NCI-H2029 treated with DMSO at 0.1 percent for 48 hours (cell line): Measurements from ENCODE around the gene MAP3K6.

ENCODE experiments used
- DNase-seq: peaks from one replicate; lab custom pipeline; 2025; lab: John Stamatoyannopoulos, UW

MAP3K6 gene

DNA sequence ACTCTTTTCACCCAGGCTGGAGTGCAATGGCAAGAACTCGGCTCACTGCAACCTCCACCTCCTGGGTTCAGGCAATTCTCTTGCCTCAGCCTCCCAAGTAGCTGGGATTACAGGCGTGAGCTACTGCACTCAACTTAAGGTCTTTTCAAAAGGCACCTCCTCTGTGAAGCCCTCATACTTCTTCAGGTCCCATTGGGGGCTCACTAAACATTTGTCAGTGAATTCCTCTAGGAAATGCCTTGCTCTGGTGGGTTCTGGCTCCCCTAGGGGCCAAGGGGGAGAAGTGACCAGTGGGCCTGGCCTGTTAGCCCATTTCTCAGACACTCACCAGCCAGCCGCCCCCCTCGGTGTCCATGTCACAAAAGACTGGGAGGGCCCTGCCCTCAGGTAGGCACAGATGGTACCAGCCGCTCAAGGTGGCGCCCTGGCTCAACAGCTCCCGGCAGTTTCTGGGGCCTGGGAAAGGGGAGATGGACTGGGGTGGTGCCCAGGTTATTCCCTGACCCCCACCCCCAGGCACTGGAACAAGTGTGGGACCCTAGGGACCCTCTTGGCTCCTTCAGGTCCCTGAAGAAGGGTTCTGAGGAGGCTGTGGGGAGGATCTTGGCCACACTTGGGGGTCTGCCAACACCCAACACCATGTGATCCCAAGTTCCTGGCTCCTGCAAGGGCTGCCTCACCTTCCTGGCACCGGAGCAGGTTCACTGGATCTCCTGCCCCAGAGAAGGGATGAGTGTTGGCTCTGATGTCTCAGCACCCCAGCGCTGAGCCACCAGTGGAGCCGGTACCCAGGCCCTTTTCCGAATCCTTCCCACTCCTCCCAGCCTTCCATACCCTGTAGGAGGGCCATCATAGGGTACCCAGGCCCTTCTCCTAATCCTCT is 6.3 kb upstream of the MAP3K6 start:
- no peak for DNase-seq

DNA sequence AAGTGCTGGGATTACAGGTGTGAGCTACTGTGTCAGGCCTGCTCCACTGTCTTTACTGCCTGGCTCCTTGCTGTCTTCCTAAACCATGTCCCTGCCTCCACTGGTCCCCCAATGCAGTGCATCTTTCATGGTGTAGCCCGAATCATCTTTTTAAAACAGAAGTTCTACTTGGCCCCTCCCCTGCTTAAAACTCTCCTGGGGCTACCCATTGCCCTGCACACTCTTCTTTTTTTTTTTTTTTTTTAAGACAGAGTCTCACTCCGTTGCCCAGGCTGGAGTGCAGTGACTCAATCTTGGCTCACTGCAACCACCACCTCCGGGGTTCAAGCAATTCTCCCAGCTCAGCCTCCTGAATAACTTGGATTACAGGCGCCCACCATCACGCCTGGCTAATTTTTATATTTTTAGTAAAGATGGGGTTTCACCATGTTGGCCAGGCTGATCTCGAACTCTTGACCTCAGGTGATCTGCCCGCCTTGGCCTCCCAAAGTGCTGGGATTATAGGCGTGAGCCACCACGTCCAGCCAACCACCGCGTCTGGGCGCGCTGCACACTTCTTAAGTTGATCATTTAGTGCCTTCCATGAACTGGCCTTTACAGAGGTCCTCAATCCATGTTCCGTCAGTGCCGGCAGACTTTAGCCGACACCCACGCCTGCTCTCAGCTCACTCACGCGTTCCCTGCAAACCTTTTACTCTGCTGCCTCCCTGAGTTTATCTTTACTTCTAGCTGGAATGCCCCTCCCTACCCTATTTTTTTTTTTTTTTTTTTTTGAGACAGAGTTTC is 5.5 kb upstream of the MAP3K6 start:
- DNase-seq = no peak

DNA sequence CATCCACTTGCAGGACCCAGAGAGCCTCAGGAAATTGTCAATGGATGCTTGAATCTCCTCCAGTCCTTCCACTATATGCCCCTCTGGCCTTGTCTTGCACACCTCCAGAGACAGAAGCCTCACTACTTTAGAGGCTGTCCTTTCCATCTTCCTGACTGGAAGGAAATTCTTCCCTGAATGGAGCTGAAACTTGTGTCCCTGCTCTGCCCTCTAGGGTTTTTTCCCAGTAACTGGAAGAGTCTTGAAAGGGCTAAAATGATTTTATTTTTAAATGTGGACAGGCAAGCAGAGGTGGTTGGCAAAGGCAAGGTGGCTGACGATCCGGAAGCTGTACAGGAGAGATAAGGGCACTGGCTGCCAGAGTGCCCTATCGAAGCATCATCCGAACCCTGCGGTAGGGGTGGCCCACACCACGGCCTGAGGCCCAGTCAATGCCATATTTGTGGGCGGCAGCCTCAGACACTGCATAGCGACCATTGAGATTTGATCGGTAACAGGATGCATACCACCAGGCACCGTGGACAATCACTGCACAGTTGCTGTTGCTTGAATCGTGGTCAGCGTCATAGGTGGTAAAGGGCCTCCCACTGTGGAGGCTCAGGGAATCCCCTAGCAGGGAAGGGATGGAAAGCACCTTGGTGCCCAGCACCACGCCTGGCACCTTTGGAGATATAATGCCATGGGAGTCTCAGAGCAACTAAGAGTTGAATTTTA is 2.3 kb upstream of the MAP3K6 start:
- DNase-seq = no peak

DNA sequence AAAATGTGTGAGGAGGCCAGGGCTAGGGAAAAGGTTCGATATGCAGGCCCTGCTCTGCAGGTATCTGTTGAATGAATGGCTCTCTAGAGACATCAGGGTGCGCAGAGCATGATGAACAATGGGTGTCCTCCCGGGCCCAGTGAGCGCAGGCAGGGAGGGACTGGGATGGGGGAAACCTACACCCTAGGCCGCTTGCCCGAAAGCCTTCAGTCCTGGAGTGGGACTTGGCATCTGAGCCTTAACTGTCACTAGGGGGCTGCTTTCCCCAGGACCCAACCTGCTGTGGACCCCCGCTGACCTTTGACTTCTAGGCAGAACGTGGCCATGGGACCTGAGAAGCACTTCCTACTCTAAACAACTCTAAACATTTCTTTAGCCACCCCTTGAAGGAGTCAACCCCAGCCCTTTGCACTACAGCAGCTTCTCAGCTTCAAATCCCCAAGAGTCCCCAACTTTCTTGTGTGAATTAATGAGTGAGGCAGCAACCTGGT is 444 bp upstream of the MAP3K6 start:
- DNase-seq = no peak

DNA sequence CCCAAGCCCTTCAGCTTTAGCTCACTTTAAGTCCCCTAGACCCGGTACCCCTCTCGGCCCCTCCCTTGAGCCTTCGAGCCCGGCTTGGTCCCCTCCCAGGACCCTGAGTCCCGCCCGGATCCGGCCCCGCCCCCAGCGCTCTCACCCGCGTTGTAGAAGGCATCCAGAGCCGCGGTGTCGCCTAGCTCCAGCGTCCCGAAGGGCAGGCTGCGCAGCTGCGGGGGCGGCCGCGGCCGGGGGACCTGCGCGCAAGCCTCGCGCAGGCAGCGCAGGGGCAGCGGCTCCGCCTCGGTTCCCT is 699 bp downstream of the MAP3K6 start:
- DNase-seq = no peak

DNA sequence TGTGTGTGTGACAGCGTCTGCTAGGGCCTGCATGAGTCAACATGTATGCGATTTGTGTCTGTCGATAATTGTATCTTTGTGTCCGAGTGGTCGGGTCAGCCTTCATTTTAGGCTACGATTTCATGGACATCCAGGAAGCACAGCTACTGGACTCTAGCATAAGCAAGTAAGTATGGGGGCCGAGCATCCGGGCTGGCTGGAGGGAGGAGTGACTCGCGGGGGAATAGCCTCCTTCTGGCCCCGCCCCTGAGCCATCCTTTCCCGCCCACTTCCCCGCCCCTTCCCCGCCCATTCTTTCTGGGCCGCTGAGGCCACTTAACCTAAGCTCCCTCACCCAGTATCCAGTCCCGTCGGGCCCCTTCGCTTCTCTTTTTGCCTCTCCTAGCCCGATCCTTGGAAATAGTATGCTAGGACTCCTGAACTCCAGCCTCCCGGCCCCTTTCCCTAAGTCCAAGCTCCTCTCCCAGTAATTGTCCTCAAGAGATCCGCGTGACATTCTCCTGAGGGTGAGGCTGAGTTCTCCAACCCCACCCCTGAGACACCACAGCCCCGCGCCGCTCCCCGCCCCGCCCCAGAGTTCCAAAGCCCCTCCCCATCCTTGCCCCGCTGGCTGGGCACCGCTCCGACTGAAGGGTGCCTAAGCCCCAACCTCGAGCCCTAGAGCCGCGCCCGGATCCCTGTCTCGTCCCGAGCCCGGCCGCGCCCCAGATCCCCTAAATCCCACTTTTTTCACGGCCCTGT is 1.2 kb downstream of the MAP3K6 start:
- peak; percentile 59 for DNase-seq

DNA sequence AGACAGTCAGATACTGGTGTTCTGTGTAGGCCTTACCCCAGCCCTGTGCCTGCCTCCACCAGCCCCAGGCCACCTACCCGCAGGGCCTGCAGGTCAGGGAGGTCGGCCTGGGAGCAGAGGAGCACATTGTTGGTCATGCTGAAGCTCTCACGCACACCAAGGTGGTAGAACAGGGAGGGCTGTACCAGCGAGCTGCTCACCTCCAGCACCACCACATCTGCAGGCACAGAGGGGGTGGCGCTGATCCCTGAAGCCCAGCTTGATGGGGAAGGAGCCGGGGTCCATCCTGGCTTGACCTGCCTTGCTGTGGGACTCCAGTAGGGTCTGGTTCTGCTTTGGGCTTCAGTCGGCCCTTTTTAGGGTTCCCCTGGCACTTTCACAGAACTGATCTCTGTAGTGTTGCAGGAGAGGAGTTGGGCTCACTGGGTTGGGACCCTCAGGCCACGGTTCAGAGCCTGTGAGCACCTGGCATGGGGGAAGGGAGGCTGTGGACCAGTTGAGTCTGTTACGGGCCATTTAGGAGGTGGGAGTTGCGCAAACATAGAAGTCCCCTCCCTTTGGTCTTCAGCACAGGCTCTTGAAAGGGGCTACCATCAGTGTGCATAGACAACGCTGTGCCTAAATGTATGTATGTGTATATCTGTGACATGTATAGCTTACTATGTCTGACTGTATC is 1.9 kb downstream of the MAP3K6 start:
- DNase-seq = no peak

DNA sequence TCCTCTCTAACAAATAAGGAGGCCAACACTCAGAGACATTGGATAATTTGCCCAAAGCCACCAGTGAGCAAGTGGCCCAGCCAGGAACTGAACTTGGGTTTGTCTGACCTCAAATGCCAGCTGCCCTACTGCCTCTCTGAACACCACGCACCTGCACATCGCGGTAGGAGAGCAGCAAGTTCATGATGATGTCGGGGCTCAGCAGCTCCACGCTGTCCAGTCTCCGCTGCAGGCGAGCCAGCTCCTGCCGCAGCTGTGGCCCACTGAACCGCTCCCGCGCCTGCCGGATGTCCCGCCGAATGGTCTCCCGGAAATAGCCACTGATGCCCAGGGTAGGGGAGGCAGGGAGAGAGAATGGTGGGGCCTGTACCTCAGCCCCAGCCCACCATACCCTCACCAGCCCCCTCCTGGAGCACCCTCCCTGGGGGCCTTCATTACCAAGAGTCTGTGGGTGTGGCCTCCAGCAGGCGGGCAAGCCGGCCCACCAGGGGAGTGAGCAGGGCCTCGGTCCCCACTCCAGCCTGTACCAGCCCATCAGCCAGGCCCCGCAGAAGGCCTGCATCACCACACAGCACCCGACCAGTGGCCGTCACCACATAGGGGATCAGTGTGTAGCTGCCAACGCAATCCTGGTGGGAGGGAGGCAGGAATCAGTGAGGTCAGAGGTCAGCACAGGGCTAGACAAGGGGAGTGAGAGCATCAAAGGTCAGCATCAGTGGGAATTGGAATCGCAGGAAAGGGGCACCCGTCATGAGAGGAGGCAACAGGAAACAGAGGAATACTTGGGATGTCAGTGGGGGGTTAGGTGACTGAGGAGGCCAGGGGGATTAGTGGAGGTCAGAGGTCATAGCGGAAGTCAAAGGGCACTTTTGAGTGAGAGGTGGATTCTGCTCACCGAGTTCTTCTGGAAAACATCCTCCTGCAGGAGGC is 2.7 kb downstream of the MAP3K6 start:
- no peak for DNase-seq

DNA sequence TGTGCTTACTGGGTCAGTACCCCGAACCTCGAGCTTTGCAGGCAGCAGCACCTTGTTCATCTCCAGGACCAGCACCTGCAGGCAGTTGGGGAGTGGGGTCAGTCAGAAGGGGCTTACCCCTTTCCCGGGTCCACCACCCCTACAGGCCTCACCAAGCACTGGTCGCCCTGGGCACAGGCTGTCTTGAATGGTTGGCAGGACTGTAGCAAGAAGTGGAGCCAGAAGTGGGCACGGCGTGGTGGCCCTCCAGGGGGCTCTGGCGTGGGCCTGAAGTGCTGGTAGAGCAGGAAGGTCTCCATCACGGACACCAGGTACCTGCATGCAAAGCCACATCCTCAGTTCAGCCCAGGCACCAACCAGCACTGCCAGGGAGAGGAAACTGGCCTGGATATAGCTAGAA is 5.2 kb downstream of the MAP3K6 start:
- no peak for DNase-seq

DNA sequence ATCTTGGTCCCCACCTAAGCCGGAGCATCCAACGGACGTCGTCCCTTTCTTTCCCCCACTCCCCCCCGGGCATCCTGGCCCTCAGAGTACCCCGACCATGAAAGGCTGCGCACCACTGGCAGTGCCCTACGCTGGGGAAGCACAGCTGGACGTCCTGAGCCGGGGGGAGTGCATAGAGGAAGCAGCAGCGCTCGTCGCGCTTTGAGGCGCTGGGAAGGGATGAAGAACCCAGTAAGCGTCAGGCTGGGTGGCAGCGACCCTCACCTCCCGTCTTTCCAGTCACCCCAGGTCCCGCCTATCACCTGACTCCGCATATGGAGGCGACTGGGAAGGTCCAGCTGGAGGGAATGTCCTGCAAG is 5.7 kb downstream of the MAP3K6 start:
- DNase-seq = no peak

DNA sequence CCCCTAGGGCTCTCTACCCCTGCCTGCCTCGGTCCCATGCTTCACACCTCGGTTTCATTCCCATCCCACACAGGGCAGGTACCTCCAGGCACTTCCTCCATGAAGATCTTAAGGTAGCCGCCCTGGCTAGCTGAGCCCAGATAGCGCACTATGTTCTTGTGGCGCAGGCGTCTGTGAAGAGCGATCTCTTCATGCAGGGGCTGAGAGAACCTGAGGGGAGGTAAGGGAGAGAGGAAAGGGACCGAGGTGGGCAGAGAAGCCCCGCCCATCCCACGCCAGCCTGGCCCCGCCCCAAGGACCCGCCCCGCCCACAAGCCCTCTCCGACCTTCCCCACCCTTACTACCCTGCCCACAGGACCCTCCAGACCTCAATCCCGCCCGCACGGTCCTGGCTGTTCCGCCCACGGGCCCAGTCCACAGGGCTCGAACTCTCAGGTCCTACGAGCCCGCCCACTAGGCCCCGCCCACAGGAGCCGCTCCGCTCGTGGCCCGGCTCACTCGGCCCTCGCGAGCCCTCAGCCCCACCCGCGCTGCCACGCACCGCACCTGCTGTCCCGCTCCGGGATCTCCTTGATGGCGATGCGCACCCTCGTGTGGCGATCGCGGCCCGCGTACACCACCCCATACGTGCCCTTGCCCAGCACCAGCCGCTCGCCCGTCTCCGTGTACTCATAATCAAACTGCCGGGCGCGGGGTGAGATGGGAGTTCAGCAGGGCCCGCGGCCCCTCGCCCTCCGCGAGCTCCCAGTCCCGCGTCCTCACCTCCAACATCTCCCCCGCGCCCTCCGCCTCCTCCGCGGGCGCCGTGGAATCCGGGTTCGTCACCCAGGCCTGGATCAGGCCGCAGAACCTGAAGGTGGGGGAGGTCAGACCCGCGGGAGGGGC is 6.4 kb downstream of the MAP3K6 start:
- DNase-seq = no peak

DNA sequence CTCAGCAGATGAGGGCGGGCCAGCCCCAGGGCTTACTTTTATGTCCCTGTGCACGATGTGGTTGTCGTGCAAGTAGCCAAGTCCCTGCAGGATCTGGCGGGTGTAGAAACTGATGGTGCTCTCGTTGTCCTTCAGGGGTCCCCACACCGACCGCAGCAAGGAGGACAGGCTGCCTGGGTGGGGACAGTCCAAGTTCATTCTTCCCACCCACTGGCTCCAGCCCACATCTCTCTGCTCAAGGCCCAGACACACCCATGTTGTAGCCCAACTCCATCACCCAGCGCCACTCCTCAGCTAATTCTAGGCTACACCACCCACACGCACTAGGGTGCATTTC is 7.0 kb downstream of the MAP3K6 start:
- no peak for DNase-seq

DNA sequence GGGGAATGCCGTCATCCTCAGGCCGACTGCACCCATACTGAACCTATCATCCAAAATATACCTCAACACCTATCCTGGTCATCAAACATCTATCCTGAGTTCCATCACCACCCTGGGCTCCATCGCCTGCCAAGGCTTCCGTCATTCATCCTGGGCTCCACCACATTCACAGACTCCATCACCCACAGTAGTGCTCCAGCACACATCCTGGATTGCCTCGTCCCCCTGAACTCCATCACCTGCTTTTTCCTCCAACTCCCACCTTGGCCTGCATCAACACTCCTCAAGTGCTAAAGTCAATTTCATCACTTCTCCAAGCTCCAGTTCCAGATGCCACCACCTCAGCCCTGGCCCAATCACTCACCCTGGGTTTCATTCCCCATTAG is 7.8 kb downstream of the MAP3K6 start:
- DNase-seq = no peak

DNA sequence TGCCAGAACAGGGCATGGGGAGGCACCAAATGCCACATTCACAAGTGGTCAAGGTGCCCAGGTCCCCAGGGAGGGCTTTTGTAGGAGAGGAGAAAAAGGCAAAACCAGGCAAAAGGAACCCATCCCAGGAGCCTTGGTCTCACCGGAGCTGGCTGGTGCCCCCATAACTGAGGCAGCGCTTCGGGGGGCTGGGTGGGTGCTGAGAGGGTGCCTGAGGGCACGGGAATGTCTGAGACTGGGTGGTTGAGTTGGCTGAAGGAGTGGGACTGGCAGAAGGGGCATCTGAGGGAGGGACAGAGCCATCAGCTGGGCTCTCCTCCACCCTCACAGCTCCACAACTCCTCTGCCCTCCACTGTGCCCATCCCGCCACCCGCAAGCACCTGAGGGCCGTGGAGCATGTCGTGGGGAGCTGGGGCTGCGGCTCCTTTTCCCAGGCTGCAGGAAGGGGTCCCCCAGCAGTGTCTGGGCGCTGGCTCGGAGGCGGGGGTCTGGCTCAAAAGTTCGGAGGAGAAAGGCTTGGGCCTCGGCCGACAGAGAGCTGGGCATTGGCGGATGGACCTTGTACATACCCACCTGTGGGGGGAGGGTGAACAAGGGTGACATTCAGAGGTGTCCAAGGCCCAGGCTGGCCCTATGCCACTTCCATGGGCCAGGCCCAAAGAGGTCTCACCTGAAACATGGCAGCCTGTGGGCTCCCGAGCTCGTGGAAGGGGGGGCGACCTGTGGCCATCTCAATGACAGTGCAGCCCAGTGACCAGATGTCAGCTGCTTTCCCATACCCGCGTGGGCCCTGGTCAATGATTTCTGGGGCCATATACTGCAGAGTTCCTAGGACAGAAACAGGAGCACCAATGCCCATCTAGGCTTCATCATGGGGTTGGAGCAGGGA is 8.5 kb downstream of the MAP3K6 start:
- no peak for DNase-seq

DNA sequence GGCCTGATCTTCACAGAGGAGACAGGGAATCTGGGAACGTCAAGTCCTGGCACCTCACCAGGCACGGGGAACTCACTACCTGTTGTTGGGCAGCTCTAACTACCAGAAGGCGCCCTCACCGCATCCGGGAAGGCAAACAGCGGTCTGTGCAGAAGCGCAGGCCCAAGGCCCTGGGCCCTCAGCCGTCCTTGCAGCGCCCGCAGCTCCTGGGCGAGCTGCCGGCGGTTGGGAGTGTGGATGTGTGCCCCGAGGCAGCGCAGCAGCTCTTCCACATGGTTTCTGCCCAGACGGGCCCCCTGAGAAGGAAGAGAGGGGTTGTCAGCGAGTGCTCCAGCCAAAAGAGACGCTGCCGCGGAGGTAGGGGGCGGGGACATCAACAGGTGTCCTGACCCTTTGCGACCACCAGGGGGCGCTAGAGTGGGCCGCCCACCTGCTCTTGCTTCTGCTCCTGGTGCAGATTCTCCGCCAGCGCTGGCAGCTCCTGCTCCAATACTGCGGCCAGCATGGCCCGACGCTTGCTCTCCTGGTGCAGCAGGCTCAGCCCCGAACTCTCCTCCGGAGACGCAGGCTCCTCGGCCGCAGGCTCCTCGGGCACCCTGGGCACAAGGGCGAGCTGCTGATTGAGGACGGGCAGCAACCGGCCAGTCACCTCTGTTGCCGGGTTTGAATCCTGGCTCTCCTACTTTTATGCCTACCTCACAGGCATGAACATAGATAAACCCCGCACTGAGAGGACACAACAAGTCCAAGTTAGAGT is 9.3 kb downstream of the MAP3K6 start:
- DNase-seq = no peak

DNA sequence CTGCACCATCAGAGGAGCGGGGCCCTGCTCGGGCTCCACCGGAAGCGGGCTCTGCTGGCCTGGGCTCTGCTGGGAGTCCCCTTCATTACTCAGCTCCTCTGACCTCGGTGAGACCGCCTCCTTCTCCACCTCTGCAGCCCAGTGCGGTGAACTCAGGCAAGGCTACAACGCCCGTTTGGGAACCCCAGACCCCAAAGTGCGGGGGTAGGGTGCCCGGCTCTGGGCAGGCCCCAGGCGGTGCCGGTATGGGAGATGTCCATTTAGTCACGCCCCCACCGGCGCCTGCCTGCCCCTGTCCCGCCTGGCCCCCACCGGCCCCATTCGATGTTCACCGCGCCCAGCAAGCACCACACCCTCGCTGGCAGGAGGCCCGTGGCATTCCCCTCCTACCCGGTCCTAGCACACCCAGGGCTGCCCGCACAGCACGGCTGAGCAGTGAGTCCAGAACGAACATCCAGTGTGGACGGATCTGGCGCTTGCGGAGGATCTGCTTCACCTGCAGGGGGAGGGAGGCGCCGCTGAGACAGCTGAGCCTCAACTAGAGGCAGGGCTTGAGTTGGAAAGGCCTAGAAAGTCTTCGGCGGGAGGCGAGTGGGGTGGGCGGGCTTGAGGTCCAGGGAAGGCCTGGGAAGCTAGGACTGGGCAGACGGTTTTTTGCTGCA is 10.0 kb downstream of the MAP3K6 start:
- DNase-seq = no peak

DNA sequence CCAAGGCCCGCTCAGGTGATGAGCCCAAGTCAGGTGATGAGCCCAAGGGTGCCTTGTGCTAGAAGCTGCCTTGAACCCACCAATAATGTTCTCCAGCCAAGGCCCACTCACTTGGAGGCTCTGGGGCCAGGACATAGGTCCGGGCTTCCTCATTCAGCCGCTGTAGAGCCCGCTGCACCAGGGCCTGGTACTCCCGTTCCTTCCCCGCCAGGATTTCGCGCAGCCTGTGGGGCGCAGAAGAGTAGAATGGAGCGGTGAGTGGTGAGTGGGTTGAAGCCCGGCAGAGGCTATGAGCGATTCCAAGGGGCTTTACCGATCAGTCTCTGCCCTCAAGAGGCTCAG is 10.5 kb downstream of the MAP3K6 start:
- DNase-seq = no peak
